PC-9 (cell line): ENCODE data around the gene CLDN22.

ENCODE experiments used
- CTCF ChIP-seq: fragments of 200-600 bp; sonication (generic); conservative IDR thresholded peaks from 2 replicates; pipeline ENCODE4 v1.6.1; 2017; ENCODE audit warnings: mixed run types, antibody characterized with exemption, mild to moderate bottlenecking, moderate library complexity
- EZH2 ChIP-seq: fragments of 200-600 bp; sonication (generic); IDR thresholded peaks from 2 replicates; pipeline ENCODE4 v1.8.0; 2017; ENCODE audit warnings: antibody characterized with exemption, low read depth

GRCh38 chr4:183304067-183304466 lies 16.0 kb downstream of the CLDN22 start:
- no peak for TF ChIP-seq CTCF
- no peak for TF ChIP-seq EZH2
